Measurements from ENCODE around the gene FAM47E. TPM values are rescaled to one million over a fixed set of nuclear protein-coding genes. Genes with fewer than 3 reads are reported as not detected.

FAM47E gene
- total and polyA plus RNA-seq, 2 donors (not counting 3 experiments of a cell fraction or from before 2014, with no cell fraction given), result 0.11 TPM; not detected in 1

- Histone ChIP-seq H3K9ac (replicated peaks; ENCODE audit: extremely low read depth, insufficient read depth, low read length) (no peak overlapping the region), H3K36me3 (ENCODE audit: control insufficient read depth in 2 of 2, extremely low read depth in 1 of 2, insufficient read depth in 2 of 2, low read length in 2 of 2) (no peaks in the 10 kb centered on the region), H3K9me1 (replicated peaks; ENCODE audit: control insufficient read depth, extremely low read depth, insufficient read depth, low read length) (no peaks in the 10 kb centered on the region), H3K27me3 (ENCODE audit: control insufficient read depth in 2 of 2, insufficient read depth in 2 of 2, low read length in 2 of 2) (no peaks in the 10 kb centered on the region), H3K4me3 (replicated peaks in 1 of 3; ENCODE audit: insufficient read depth in 1 of 3, low read depth in 1 of 3, low read length in 3 of 3) (no peak overlapping the region), H4K20me1 (replicated peaks; ENCODE audit: control insufficient read depth, extremely low read depth, insufficient read depth, low read length) (no peaks in the 10 kb centered on the region), H3K4me1 (ENCODE audit: control insufficient read depth, extremely low read depth, insufficient read depth, low read length) (peaks cover 44% of the 10 kb centered on the region), H3K9me3 (replicated peaks; ENCODE audit: control insufficient read depth, insufficient read depth, low read length) (no peaks in the 10 kb centered on the region), H3K4me2 (ENCODE audit: insufficient read depth, low read length) (no peak overlapping the region), H3K27ac (ENCODE audit: insufficient read depth, low read depth, low read length) (no peak overlapping the region), H2AFZ (ENCODE audit: low read depth, low read length) (no peak overlapping the region), H3K79me2 (ENCODE audit: control insufficient read depth, insufficient read depth, low read length) (peaks cover 70% of the 10 kb centered on the region)
- ChIA-PET POLR2A (no interaction called here), CTCF (interaction anchor here (2.2 to 9.1 kb wide), 3 partner anchors 10 to 168 kb away, joined by 7 to 89 read pairs (median 16); no protein-coding TSS in a partner anchor)
- FAIRE-seq, result no peak
- intact Hi-C loops (cut with micrococcal nuclease), result loop anchor here (5.0 kb wide), 1 partner anchor 802 kb away; no protein-coding TSS in a partner anchor
- BruUV-seq (replicated peaks), result no TSS peak
- DNase-seq (ENCODE audit: low read depth, low spot score), result no peak
- TF ChIP-seq POLR2AphosphoS5 (IDR thresholded peaks at IDR 0.05; ENCODE audit: insufficient read depth, low read depth, low read length) (no peak), CTCF (IDR thresholded peaks at IDR 0.05; ENCODE audit: extremely low read depth in 1 of 2, insufficient read depth in 1 of 2, low read depth in 1 of 2, low read length in 2 of 2) (no peak), POLR2A (IDR thresholded peaks at IDR 0.05; ENCODE audit: low read depth, low read length) (no peak), MAX (IDR thresholded peaks at IDR 0.05; ENCODE audit: insufficient read depth, insufficient read length) (no peak), MYC (IDR thresholded peaks at IDR 0.05; ENCODE audit: low read depth, low read length) (no peak), GATA2 (IDR thresholded peaks at IDR 0.05; ENCODE audit: insufficient read depth, insufficient read length, low read depth, low read length) (no peak), EZH2 (IDR thresholded peaks at IDR 0.05; ENCODE audit: borderline replicate concordance, low read depth, low read length, severe bottlenecking) (no peak), JUN (IDR thresholded peaks at IDR 0.05; ENCODE audit: borderline replicate concordance, insufficient read depth, insufficient read length, low read depth) (no peak), FOS (IDR thresholded peaks at IDR 0.05; ENCODE audit: borderline replicate concordance, insufficient read depth, low read length) (no peak)
- dilution Hi-C loops (cut with MboI; ENCODE audit: extremely low pct_ligation_motif_present, low sequenced_read_pairs), result no loop called here
Observed at GRCh38 chr4:76209881-76210280, 41.6 kb upstream of the FAM47E start.

Data from endothelial cell of umbilical vein (primary cell).